22Rv1 (cell line): ENCODE results near the gene NAA10.

Experiments
- ZFX ChIP-seq: fragments of 450-650 bp; IDR thresholded peaks from 2 replicates; pipeline ENCODE4 v1.6.1; 2017; ENCODE audit warnings: antibody characterized with exemption, borderline replicate concordance
- TF ChIP-seq, protein P1 (sequence below): fragments of 450-650 bp; IDR thresholded peaks from 2 replicates; pipeline ENCODE4 v1.5.1; 2017; ENCODE audit warnings: mild to moderate bottlenecking

DNA sequence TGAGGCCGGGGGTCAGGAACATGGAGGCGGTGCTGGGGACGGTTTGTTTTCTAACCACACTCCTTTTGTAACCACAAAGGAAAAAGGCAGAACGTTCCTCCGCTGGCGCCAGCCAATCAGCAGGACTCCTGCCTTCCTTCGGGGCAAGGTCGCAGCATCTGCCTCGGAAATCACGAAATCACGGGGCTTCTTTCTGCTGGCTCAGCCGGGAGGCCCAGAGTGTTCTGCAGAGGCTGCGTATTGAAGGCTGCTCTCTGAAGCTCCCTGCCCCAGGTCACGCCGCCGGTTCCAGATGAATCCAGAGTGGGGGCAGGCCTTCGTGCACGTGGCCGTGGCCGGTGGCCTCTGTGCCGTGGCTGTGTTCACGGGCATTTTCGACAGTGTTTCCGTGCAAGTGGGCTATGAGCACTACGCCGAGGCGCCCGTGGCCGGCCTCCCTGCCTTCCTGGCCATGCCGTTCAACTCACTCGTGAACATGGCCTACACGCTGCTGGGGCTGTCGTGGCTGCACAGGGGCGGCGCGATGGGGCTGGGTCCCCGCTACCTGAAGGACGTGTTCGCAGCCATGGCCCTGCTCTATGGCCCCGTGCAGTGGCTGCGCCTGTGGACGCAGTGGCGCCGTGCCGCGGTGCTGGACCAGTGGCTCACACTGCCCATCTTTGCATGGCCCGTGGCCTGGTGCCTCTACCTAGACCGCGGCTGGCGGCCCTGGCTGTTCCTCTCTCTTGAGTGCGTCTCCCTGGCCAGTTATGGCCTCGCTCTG is 47.1 kb upstream of the NAA10 start:
- TF ChIP-seq, protein P1, sequence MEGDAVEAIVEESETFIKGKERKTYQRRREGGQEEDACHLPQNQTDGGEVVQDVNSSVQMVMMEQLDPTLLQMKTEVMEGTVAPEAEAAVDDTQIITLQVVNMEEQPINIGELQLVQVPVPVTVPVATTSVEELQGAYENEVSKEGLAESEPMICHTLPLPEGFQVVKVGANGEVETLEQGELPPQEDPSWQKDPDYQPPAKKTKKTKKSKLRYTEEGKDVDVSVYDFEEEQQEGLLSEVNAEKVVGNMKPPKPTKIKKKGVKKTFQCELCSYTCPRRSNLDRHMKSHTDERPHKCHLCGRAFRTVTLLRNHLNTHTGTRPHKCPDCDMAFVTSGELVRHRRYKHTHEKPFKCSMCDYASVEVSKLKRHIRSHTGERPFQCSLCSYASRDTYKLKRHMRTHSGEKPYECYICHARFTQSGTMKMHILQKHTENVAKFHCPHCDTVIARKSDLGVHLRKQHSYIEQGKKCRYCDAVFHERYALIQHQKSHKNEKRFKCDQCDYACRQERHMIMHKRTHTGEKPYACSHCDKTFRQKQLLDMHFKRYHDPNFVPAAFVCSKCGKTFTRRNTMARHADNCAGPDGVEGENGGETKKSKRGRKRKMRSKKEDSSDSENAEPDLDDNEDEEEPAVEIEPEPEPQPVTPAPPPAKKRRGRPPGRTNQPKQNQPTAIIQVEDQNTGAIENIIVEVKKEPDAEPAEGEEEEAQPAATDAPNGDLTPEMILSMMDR: no peak
- TF ChIP-seq ZFX: no peak
